Natural killer cell (primary cell): Measurements from ENCODE around the gene NAA10. TPM values are rescaled to one million over a fixed set of nuclear protein-coding genes. Genes with fewer than 3 reads are reported as not detected.

ENCODE experiments used
- ATAC-seq, 3 donors: fragments of 150-1000 bp in 2 of 3; fragments of 200-7000 bp in 1 of 3; cut with Tn5 transposase; 1 replicate in 1 of 3; 2 replicates in 2 of 3; pipeline ENCODE4 v1.10.0; 2021; ENCODE audit warnings: mild to moderate bottlenecking in 2 of 3, moderate library complexity in 2 of 3
- DNase-seq, 2 donors: peaks; one replicate each; pipeline versions ENCODE4 v3.0.0 to v3.0.0-alpha.2; 2013 to 2021; ENCODE audit warnings: mixed read lengths in 1 of 2
- H3K27ac ChIP-seq: one replicate; pipeline ENCODE4 v1.5.1; 2013; ENCODE audit warnings: mild to moderate bottlenecking, low read length
- H3K27me3 ChIP-seq: one replicate; pipeline ENCODE4 v1.6.1; 2013; ENCODE audit warnings: low read length; ENCODE audit not compliant: control insufficient read depth, insufficient read depth
- H3K36me3 ChIP-seq: one replicate; pipeline ENCODE4 v1.6.1; 2013; ENCODE audit warnings: low read length; ENCODE audit not compliant: control insufficient read depth, insufficient read depth
- H3K4me1 ChIP-seq: one replicate; pipeline ENCODE4 v1.6.1; 2013; ENCODE audit warnings: low read length; ENCODE audit not compliant: control insufficient read depth, insufficient read depth
- H3K4me3 ChIP-seq: one replicate; pipeline ENCODE4 v1.5.1; 2013; ENCODE audit warnings: low read length
- H3K9me3 ChIP-seq: one replicate; pipeline ENCODE4 v1.6.1; 2013; ENCODE audit warnings: low read length; ENCODE audit not compliant: control insufficient read depth, insufficient read depth
- H3K27ac Mint-ChIP-seq, 2 donors: one replicate each; pipeline ENCODE4 v1.8.0; 2022; ENCODE audit warnings: mild to moderate bottlenecking in 2 of 2, mixed read lengths in 2 of 2, moderate library complexity in 1 of 2
- H3K27me3 Mint-ChIP-seq, 2 donors: one replicate each; pipeline ENCODE4 v1.8.0; 2022; ENCODE audit warnings: low read depth in 2 of 2, mixed read lengths in 2 of 2
- H3K36me3 Mint-ChIP-seq: one replicate; pipeline ENCODE4 v1.8.0; 2022; ENCODE audit warnings: mixed read lengths
- H3K4me1 Mint-ChIP-seq, 2 donors: one replicate each; pipeline ENCODE4 v1.8.0; 2022; ENCODE audit warnings: mixed read lengths in 2 of 2
- H3K4me3 Mint-ChIP-seq: one replicate; pipeline ENCODE4 v1.8.0; 2022; ENCODE audit warnings: mild to moderate bottlenecking, moderate library complexity, mixed read lengths
- H3K9me3 Mint-ChIP-seq, 2 donors: one replicate each; pipeline ENCODE4 v1.8.0; 2022; ENCODE audit warnings: mixed read lengths in 2 of 2
- WGBS: methylation state at CpG from one replicate; pipeline ENCODE4 v1.1.7; 2013; ENCODE audit warnings: missing lambda C conversion rate; ENCODE audit not compliant: insufficient coverage; 5-methylcytosine and 5-hydroxymethylcytosine counted together
- intact Hi-C: fragments of 100-400 bp; cut with micrococcal nuclease; formaldehyde crosslinking; loops from one replicate; pipeline ENCODE4 v1.14.2; 2022
- total RNA-seq, 4 donors: library from RNA; stranded (reverse); fragments of 120-200 nt in 1 of 4; gene quantifications; one replicate each; pipeline versions ENCODE4 v1.2.3 to v1.2.4, GENCODE V29; 2013 to 2022
- TF ChIP-seq, protein P1 (sequence below): fragments of 200-600 bp; IDR thresholded peaks from one replicate; pipeline ENCODE4 v1.8.0; 2022; ENCODE audit warnings: antibody characterized with exemption

The NAA10 gene
- total RNA-seq, 3 donors from 2014 or later (not counting 1 experiment from before 2014, with no cell fraction given), result 63.4 to 82.3 (median 73.1) TPM

DNA sequence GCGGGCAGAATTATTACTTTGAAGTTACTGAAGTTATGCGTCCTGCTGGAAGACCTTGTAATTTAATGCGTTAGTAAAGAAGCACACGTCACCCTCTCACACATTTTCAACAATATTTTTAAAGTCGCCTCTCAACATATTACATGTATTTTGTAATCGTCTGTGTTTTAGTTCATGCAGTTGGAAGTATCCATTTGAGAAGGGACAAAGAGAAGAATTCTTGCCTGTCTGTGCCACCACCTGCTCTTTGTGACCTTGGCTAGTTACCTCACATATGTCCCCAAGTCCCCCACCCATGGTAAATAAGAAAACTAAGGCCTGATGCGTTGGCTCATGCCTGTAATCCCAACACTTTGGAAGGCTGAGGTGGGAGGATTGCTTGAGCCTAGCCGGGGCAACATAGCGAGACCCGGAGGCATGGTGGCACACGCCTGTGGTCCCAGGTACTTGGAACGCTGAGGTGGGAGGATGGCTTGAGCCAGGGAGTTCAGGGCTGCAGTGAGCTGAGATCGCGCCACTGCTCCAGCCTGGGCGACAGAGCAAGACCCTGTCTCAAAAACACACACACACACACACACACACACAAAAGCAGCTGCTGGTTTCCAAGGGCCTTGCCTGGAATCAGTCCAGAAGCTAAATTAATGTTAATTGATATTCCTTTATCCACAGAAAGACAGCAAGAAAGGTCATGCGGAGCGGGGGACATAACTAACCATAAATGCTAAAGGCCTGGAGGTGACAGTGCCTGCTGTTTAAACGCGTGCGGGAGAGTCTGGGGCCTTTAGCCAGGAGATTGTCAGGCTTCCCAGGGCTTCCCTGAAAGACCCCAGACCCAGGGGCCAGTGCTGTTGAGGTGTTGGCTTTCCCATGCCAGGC lies 38.5 kb upstream of the NAA10 start:
- H3K9me3 ChIP-seq, result no peaks in the 10 kb centered on the region
- WGBS, result 78% methylated on average over 10 of the region's 20 CpGs
- peaks cover 23 to 25% of the 10 kb centered on the region in 2 donors for H3K4me1 Mint-ChIP-seq
- H3K27ac Mint-ChIP-seq, result peak overlapping the region; percentile 99 to 100
- peak overlapping the region; percentile 59 for H3K4me3 ChIP-seq
- no peak for ATAC-seq
- H3K4me3 Mint-ChIP-seq, result peak overlapping the region; percentile 86
- H3K27me3 Mint-ChIP-seq, result no peaks in the 10 kb centered on the region
- H3K9me3 Mint-ChIP-seq, result no peaks in the 10 kb centered on the region
- no peak for DNase-seq
- intact Hi-C loops, result no loop called here
- no peaks in the 10 kb centered on the region for H3K27me3 ChIP-seq
- H3K36me3 Mint-ChIP-seq, result no peaks in the 10 kb centered on the region
- TF ChIP-seq, protein P1, sequence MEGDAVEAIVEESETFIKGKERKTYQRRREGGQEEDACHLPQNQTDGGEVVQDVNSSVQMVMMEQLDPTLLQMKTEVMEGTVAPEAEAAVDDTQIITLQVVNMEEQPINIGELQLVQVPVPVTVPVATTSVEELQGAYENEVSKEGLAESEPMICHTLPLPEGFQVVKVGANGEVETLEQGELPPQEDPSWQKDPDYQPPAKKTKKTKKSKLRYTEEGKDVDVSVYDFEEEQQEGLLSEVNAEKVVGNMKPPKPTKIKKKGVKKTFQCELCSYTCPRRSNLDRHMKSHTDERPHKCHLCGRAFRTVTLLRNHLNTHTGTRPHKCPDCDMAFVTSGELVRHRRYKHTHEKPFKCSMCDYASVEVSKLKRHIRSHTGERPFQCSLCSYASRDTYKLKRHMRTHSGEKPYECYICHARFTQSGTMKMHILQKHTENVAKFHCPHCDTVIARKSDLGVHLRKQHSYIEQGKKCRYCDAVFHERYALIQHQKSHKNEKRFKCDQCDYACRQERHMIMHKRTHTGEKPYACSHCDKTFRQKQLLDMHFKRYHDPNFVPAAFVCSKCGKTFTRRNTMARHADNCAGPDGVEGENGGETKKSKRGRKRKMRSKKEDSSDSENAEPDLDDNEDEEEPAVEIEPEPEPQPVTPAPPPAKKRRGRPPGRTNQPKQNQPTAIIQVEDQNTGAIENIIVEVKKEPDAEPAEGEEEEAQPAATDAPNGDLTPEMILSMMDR, result no peak
- peaks cover 34% of the 10 kb centered on the region for H3K4me1 ChIP-seq
- H3K36me3 ChIP-seq, result no peaks in the 10 kb centered on the region
- peak overlapping the region; percentile 81 for H3K27ac ChIP-seq

GRCh38 chrX:153972368-153973126 lies 37.7 kb upstream of the NAA10 start, which contains the start of gene TMEM187:
Gene TMEM187, plus strand, starts transcription at chrX:153972754. Its CDS starts 9,309 bp downstream, at chrX:153982063.
- no peaks in the 10 kb centered on the region for H3K27me3 ChIP-seq
- no peaks in the 10 kb centered on the region for H3K9me3 ChIP-seq
- no peaks in the 10 kb centered on the region for H3K27me3 Mint-ChIP-seq
- H3K4me3 Mint-ChIP-seq, result peak within 1 kb of the TSS; percentile 100
- no peaks in the 10 kb centered on the region for H3K9me3 Mint-ChIP-seq
- H3K4me1 Mint-ChIP-seq, result peaks cover 32 to 33% of the 10 kb centered on the region in 2 donors
- no peaks in the 10 kb centered on the region for H3K36me3 Mint-ChIP-seq
- peaks cover 42% of the 10 kb centered on the region for H3K4me1 ChIP-seq
- under 1% methylated on average over 102 of the region's 103 CpGs for WGBS
- peak within 1 kb of the TSS; percentile 100 for H3K27ac ChIP-seq
- peak within 1 kb of the TSS; percentile 97 for H3K4me3 ChIP-seq
- intact Hi-C loops, result no loop called here
- no peaks in the 10 kb centered on the region for H3K36me3 ChIP-seq
- TF ChIP-seq, protein P1, result no peak
- peak within 1 kb of the TSS; percentile 99 to 100 for H3K27ac Mint-ChIP-seq
- DNase-seq (peak; percentile 83 to 94), ATAC-seq (peak; percentile 61 to 76 (median 63))

GRCh38 chrX:153971450-153972367 lies 36.9 kb upstream of the NAA10 start, which contains the start of gene HCFC1:
Gene HCFC1, minus strand, starts transcription at chrX:153971818. Its CDS starts 978 bp downstream, at chrX:153970840.
- TF ChIP-seq, protein P1, result no peak
- Histone ChIP-seq H3K4me1 (peaks cover 50% of the 10 kb centered on the region), H3K27me3 (no peaks in the 10 kb centered on the region), H3K36me3 (no peaks in the 10 kb centered on the region), H3K27ac (peak within 1 kb of the TSS; percentile 100), H3K9me3 (no peaks in the 10 kb centered on the region), H3K4me3 (peak within 1 kb of the TSS; percentile 97)
- DNase-seq, result peak; percentile 85 to 93
- intact Hi-C loops, result loop anchor here (2.0 kb wide), 1 partner anchor 401 kb away; no protein-coding TSS in a partner anchor
- ATAC-seq, result peak; percentile 50 to 71 (median 56)
- H3K9me3 Mint-ChIP-seq, result no peaks in the 10 kb centered on the region
- H3K27me3 Mint-ChIP-seq, result no peaks in the 10 kb centered on the region
- 0% methylated on average over 95 of the region's 96 CpGs for WGBS
- peak within 1 kb of the TSS; percentile 100 for H3K4me3 Mint-ChIP-seq
- peaks cover 39 to 40% of the 10 kb centered on the region in 2 donors for H3K4me1 Mint-ChIP-seq
- peak within 1 kb of the TSS; percentile 99 to 100 for H3K27ac Mint-ChIP-seq
- H3K36me3 Mint-ChIP-seq, result no peaks in the 10 kb centered on the region
